ENCODE results near the gene KCNT2.

DNA sequence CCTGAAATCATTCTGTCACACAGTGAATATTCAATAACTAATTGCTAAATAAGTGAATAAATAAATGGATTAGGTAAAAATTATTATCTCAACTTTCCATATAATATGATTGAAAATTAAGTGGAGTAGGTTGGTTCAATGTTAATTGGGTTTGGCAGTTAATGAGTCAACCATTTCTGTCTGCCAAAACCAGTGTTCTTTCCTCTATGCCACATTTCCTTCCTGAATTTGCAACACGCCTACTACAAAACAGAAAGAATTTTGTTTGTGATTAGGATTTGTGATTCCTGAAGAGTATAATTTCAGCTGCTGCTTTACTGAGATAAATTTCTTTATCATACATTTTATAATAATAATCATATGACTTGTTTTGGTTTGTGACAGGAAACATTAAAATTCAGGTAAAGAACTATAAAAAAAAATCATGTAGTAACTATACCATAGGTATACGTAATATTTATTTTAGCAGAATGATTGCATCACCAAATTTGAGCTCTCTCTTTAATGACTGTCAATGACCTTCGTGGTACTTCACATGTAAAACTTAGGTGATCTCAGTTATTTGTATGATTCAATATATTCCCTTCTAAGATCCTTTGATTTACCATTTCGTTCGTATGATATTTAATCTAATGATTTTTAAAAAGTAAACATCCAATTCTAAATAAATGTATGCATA is 241.3 kb downstream of the KCNT2 start:
- TF ChIP-seq, protein P1, sequence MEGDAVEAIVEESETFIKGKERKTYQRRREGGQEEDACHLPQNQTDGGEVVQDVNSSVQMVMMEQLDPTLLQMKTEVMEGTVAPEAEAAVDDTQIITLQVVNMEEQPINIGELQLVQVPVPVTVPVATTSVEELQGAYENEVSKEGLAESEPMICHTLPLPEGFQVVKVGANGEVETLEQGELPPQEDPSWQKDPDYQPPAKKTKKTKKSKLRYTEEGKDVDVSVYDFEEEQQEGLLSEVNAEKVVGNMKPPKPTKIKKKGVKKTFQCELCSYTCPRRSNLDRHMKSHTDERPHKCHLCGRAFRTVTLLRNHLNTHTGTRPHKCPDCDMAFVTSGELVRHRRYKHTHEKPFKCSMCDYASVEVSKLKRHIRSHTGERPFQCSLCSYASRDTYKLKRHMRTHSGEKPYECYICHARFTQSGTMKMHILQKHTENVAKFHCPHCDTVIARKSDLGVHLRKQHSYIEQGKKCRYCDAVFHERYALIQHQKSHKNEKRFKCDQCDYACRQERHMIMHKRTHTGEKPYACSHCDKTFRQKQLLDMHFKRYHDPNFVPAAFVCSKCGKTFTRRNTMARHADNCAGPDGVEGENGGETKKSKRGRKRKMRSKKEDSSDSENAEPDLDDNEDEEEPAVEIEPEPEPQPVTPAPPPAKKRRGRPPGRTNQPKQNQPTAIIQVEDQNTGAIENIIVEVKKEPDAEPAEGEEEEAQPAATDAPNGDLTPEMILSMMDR (IDR thresholded peaks at IDR 0.05) = no peak
- no peak for TF ChIP-seq POLR2A (IDR thresholded peaks at IDR 0.05)

Data from Peyer's patch (tissue), 4 donors.